Measurements from ENCODE around the gene SORL1-AS1.

Gene SORL1-AS1

DNA sequence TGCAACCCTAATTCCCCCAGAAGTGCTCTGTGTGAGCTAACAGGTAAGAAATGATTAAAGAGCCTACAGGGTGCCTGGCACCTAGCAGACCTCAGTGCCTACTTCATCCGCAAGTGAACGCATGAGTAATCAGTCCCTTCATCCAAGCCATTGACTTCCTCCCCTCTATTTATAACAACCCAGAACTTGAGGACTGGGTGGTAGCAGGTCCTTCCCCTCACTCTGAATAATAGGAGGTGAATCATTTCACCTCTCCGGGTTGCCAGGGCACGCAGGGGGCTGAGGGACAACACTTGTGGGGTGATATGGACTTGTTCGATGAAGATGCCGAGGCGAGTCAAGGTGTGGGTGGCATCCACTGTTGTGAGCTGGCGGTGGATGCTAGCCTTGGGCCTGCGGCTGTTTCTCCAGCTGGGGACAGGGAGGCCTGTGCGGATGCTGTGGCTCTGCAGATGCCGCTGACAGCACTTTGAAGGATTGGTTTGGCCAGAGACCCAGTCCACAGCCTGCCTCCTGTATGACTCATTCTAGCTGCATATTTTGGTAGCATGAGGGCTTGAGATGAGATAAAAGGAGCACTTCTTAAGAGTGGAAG is 11.7 kb upstream of the SORL1-AS1 start:
- no peak for DNase-seq (ENCODE audit: extremely low read depth, low read depth)
- TF ChIP-seq, protein P1, sequence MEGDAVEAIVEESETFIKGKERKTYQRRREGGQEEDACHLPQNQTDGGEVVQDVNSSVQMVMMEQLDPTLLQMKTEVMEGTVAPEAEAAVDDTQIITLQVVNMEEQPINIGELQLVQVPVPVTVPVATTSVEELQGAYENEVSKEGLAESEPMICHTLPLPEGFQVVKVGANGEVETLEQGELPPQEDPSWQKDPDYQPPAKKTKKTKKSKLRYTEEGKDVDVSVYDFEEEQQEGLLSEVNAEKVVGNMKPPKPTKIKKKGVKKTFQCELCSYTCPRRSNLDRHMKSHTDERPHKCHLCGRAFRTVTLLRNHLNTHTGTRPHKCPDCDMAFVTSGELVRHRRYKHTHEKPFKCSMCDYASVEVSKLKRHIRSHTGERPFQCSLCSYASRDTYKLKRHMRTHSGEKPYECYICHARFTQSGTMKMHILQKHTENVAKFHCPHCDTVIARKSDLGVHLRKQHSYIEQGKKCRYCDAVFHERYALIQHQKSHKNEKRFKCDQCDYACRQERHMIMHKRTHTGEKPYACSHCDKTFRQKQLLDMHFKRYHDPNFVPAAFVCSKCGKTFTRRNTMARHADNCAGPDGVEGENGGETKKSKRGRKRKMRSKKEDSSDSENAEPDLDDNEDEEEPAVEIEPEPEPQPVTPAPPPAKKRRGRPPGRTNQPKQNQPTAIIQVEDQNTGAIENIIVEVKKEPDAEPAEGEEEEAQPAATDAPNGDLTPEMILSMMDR (IDR thresholded peaks at IDR 0.05; ENCODE audit: low read depth, low read length) = no peak

DNA sequence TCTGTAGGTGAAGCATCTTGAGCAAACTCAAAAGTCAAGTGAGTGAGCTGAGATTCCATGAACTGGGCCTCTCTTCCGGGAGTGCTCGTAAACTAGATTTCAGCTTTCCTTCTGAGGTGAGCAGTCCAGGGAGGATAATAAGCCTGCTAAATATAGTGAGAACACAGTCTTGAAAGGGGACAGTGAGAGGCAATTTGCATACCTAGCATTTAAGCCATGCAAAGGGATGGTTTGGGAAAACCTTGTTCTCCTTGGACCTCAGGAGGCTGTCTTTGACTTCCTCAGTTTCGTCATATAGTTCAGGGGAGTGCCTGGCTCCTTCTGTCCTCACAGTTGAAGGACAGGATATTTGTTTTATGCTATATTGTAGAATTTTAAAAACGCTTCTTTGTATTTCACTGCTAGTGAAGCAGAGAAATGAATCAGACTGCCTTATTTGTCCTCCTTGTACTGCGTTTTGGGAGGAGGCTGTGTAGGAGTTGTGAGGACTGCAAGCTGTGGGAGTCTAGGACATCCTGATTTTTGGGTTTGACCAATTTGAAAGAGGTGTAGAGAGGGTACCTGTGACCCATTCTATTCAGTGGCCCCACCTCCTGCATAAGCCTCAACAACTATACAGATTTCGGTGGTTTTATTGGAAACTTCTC is 11.0 kb upstream of the SORL1-AS1 start:
- TF ChIP-seq, protein P1 (IDR thresholded peaks at IDR 0.05; ENCODE audit: low read depth, low read length) = no peak
- DNase-seq (ENCODE audit: extremely low read depth, low read depth) = no peak

DNA sequence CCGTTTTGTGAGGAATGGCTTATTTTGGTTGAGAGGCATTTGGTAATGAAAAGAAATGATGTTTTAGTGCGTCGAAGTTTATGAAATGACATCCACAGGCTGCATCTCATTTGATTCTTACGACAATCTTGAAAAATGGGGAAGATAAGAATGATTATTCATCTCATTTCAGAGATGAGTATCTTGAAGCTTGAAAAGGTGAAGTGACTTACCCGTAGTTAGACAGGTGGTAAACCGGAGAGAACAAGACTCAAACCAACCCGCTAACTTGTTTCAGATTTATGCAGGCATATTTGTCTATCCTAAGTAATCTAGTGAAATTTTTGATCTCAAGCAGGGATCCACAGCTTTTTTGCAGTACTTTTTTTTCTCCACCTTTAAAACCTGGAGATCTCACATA is 9.1 kb upstream of the SORL1-AS1 start:
- no peak for DNase-seq (ENCODE audit: extremely low read depth, low read depth)
- TF ChIP-seq, protein P1 (IDR thresholded peaks at IDR 0.05; ENCODE audit: low read depth, low read length) = no peak

DNA sequence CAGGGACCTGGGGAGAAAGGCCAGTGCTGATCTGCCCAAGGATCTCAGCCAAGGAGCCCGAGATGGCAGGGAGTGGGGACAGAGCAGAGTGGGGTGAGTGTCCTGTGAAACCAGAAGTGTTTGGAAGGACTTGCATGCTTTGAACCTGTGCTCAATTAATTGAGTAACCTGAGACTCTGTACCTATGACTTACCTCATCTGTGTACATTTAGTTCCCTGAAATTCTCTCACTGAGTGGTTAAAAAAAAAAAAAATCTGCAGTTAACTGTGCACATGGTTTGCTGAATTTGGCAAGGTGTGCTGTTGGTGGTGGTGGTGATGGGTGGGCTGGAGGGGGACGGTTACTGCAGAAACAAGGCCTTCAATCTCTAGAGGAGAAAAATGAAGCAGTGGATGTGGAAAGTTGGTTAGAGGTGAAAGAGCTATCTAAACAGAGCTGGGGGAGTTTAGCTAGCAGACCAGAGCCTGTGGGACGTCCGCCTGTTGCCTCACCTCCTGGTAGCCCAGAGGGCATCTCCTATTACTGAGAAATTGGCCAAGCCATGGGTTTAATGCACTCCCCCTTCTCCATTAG is 8.3 kb upstream of the SORL1-AS1 start:
- TF ChIP-seq, protein P1 (IDR thresholded peaks at IDR 0.05; ENCODE audit: low read depth, low read length) = no peak
- no peak for DNase-seq (ENCODE audit: extremely low read depth, low read depth)

DNA sequence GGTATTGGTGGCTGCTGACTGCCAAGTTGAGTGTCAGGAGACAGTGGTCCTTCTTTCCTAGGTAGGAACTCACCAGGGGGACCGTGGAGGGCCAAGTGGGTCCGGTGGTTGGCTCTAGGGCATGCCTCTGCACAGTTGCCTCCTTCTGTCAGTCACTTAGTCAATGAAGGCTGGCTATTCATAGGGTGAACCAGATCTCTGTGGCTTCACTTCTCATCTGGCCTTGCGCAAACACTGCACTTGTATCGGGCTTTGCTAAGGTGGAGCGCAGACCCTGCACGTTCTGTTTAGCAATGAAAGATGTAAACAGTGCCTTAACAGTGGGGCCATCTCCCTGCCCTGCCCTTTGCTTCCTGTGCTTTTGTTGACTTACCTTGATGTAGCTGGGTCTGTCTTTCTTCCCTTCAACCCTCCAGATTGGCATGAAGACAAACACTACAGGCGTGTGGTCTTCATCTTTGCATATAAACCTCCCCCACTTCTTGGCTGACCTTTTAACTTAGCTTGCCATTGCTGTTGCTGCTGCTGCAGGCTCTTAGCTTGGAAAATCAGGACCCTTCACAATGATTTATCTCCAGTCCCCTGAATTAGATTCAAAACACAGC is 6.7 kb upstream of the SORL1-AS1 start:
- DNase-seq (ENCODE audit: extremely low read depth, low read depth) = no peak
- TF ChIP-seq, protein P1 (IDR thresholded peaks at IDR 0.05; ENCODE audit: low read depth, low read length) = no peak

DNA sequence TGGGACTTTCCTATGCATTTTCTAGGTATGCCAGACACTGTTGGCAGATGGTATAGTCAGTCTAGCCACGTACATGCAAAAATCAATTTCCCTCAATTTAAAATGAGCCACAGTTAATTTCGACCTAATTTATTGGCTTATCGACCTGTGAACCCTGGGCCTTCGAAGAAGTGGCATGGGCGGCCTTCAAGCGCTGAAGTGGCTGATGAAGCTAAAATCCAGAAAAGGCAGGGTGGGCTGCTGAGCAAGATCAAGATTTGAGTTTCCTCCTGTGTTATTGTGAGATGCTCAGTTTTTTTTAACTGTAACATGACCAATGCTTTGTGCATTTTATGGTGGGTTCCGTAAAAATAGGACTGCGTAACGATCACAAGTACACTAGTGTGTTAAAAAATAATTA is 5.8 kb upstream of the SORL1-AS1 start:
- DNase-seq (ENCODE audit: extremely low read depth, low read depth) = no peak
- TF ChIP-seq, protein P1 (IDR thresholded peaks at IDR 0.05; ENCODE audit: low read depth, low read length) = no peak

DNA sequence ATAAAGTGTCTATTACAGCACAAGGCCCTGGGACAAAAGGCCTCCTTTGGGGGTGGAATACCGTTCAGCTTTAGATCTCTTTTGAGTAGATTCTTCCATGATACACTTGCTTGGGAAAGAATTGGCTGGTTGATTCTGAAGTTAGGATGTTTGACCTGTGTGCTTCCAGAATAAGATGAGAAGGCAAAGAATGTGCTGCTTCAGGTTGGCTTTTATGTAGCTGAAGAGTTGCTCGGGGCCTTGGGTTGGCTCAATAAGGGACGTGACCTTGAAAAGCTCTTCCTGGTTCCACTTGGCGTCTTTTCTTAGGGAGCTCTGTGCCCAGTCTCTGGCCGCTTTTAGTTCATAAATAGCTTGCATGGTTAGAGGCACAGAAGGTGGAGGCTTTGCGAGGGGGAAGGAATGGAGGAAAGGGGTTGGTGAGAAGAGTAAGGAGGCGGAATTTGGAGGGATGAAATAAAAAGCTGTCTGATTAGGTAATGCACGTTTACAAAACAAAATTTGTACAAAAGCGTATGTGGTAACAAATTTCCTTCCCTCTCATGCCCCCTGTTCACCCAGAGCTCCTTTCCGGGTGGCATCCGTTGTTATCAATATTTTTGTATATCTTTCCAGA is 4.2 kb upstream of the SORL1-AS1 start:
- TF ChIP-seq, protein P1 (IDR thresholded peaks at IDR 0.05; ENCODE audit: low read depth, low read length) = no peak
- DNase-seq (ENCODE audit: extremely low read depth, low read depth) = no peak

Data from AG09319 (cell line).